ENCODE measurements around the gene KCNH4.
A peak's percentile ranks its signal among the peaks of the same experiment; 100 is the strongest.

KCNH4 gene

DNA sequence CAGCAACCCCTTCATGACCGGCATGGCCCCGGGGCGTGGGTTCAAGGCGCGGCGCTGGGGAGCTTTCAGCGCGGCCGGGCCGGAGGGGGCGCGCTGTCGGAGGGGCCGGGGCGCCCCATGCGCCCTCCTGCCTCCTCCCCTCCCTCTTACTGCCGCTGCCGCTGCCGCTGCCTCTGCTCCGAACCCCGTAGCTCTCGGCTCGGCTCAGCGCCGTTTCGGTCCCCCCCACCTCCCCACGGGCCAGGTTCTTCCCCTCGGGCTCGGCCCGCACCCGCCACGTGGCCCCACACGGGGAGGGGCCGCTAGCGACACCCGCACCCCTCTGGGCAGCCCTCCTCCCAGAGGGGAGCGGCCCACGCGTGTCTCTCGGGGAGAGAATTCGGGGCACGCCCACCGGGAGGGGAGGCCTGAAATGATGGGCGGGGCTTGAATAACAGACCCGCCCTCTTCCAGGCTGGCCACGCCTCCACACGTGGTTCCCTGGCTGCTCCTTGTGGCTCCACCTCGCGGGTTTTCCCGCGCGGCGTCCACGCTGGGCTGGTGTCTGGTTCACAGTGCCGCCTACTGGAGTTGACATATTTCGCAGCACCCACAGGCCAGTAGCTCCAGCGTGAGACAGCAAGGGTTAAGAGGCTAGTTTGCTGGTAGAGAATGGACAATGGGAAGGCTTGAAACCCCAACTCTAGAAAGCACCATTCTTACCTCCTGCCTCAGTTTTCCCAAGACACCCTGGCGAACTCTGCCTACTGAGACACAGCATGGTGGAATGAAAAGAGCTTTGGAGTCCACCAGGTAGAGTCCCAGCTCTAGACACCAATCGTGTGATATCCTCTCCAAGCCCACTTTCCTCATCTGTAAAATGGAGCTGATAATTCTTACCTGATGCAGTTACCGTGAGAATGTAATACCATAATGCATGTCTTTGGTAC is at the start of gene KCNH4:
TSS of gene KCNH4 (minus strand) at position 221 of the 929 bp plus-strand sequence. CDS start at position 24, 197 bp downstream.
- no peak within 1 kb of the TSS for H3K4me3 ChIP-seq (ENCODE audit: low read depth in 1 of 2, low read length in 2 of 2)
- no peak for ATAC-seq (ENCODE audit: insufficient read depth, low read depth)
- no peak within 1 kb of the TSS for H3K9ac ChIP-seq (ENCODE audit: low read depth, low read length)
- H3K4me2 ChIP-seq (ENCODE audit: insufficient read depth, low read length): peak within 1 kb of the TSS; percentile 12; the same call in 1 of the 2 replicates
- H3K27me3 ChIP-seq (ENCODE audit: insufficient read depth, low read length, poor library complexity): no peaks in the 10 kb centered on the region
- no peaks in the 10 kb centered on the region for H3K9me3 ChIP-seq (ENCODE audit: insufficient read depth, low read length, severe bottlenecking)
- TF ChIP-seq, protein P1, sequence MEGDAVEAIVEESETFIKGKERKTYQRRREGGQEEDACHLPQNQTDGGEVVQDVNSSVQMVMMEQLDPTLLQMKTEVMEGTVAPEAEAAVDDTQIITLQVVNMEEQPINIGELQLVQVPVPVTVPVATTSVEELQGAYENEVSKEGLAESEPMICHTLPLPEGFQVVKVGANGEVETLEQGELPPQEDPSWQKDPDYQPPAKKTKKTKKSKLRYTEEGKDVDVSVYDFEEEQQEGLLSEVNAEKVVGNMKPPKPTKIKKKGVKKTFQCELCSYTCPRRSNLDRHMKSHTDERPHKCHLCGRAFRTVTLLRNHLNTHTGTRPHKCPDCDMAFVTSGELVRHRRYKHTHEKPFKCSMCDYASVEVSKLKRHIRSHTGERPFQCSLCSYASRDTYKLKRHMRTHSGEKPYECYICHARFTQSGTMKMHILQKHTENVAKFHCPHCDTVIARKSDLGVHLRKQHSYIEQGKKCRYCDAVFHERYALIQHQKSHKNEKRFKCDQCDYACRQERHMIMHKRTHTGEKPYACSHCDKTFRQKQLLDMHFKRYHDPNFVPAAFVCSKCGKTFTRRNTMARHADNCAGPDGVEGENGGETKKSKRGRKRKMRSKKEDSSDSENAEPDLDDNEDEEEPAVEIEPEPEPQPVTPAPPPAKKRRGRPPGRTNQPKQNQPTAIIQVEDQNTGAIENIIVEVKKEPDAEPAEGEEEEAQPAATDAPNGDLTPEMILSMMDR (IDR thresholded peaks at IDR 0.05; ENCODE audit: borderline replicate concordance, extremely low read depth, low read length, poor library complexity, severe bottlenecking): peak; percentile 20
- no peak for TF ChIP-seq EZH2 (IDR thresholded peaks at IDR 0.05; ENCODE audit: borderline replicate concordance, low read depth, low read length, severe bottlenecking)
- DNase-seq: peak; percentile 37
- H4K20me1 ChIP-seq (ENCODE audit: insufficient read depth, low read length): no peaks in the 10 kb centered on the region
- peaks cover 26% of the 10 kb centered on the region for H3K4me1 ChIP-seq (ENCODE audit: insufficient read depth, low read length)
- H2AFZ ChIP-seq (ENCODE audit: low read depth, low read length): no peak within 1 kb of the TSS
- no peaks in the 10 kb centered on the region for H3K79me2 ChIP-seq (ENCODE audit: insufficient read depth, low read length)
- H3K36me3 ChIP-seq (ENCODE audit: insufficient read depth, low read length): no peaks in the 10 kb centered on the region
- H3K27ac ChIP-seq (ENCODE audit: low read length): no peak within 1 kb of the TSS

GRCh38 chr17:42230225-42230624 is 49.3 kb upstream of the KCNH4 start:
- no peak overlapping the region for H3K4me2 ChIP-seq (ENCODE audit: insufficient read depth, low read length)
- peaks cover 6% of the 10 kb centered on the region; the same call in 1 of the 2 replicates for H3K36me3 ChIP-seq (ENCODE audit: insufficient read depth, low read length)
- TF ChIP-seq, protein P1 (IDR thresholded peaks at IDR 0.05; ENCODE audit: borderline replicate concordance, extremely low read depth, low read length, poor library complexity, severe bottlenecking): no peak
- no peak for TF ChIP-seq EZH2 (IDR thresholded peaks at IDR 0.05; ENCODE audit: borderline replicate concordance, low read depth, low read length, severe bottlenecking)
- no peak for DNase-seq
- H4K20me1 ChIP-seq (ENCODE audit: insufficient read depth, low read length): no peaks in the 10 kb centered on the region
- ATAC-seq (ENCODE audit: insufficient read depth, low read depth): no peak
- H3K4me1 ChIP-seq (ENCODE audit: insufficient read depth, low read length): no peaks in the 10 kb centered on the region
- no peaks in the 10 kb centered on the region for H3K27me3 ChIP-seq (ENCODE audit: insufficient read depth, low read length, poor library complexity)
- H3K79me2 ChIP-seq (ENCODE audit: insufficient read depth, low read length): peaks cover 11% of the 10 kb centered on the region
- no peak overlapping the region for H3K4me3 ChIP-seq (ENCODE audit: low read depth in 1 of 2, low read length in 2 of 2)
- H3K9me3 ChIP-seq (ENCODE audit: insufficient read depth, low read length, severe bottlenecking): no peaks in the 10 kb centered on the region
- H3K9ac ChIP-seq (ENCODE audit: low read depth, low read length): no peak overlapping the region
- no peak overlapping the region for H3K27ac ChIP-seq (ENCODE audit: low read length)
- H2AFZ ChIP-seq (ENCODE audit: low read depth, low read length): no peak overlapping the region

- Histone ChIP-seq H3K9me3 (ENCODE audit: insufficient read depth, low read length, severe bottlenecking) (no peaks in the 10 kb centered on the region), H3K27ac (ENCODE audit: low read length) (no peak overlapping the region), H3K36me3 (ENCODE audit: insufficient read depth, low read length) (peaks cover 21% of the 10 kb centered on the region; the same call in 1 of the 2 replicates), H3K4me3 (ENCODE audit: low read depth in 1 of 2, low read length in 2 of 2) (no peak overlapping the region), H2AFZ (ENCODE audit: low read depth, low read length) (no peak overlapping the region), H3K9ac (ENCODE audit: low read depth, low read length) (no peak overlapping the region), H3K4me2 (ENCODE audit: insufficient read depth, low read length) (no peak overlapping the region), H4K20me1 (ENCODE audit: insufficient read depth, low read length) (no peaks in the 10 kb centered on the region), H3K79me2 (ENCODE audit: insufficient read depth, low read length) (peaks cover 4% of the 10 kb centered on the region; the same call in 1 of the 2 replicates), H3K27me3 (ENCODE audit: insufficient read depth, low read length, poor library complexity) (no peaks in the 10 kb centered on the region), H3K4me1 (ENCODE audit: insufficient read depth, low read length) (no peaks in the 10 kb centered on the region)
- ATAC-seq (ENCODE audit: insufficient read depth, low read depth) (no peak), DNase-seq (no peak)
- TF ChIP-seq, protein P1 (IDR thresholded peaks at IDR 0.05; ENCODE audit: borderline replicate concordance, extremely low read depth, low read length, poor library complexity, severe bottlenecking): no peak
- TF ChIP-seq EZH2 (IDR thresholded peaks at IDR 0.05; ENCODE audit: borderline replicate concordance, low read depth, low read length, severe bottlenecking): no peak
Measured at GRCh38 chr17:42227849-42228700, 47.1 kb upstream of the KCNH4 start.

All from DND-41 (cell line).